HEK293 (cell line): ENCODE results near the gene PAPSS2.

Experiments used
- CTCF ChIA-PET: fragments of 350-600 bp; formaldehyde crosslinking; extraction: SDS; loops from one replicate; lab custom pipeline; 2021; ENCODE audit warnings: antibody characterized with exemption; lab: Yijun Ruan, JAX
- POLR2A ChIA-PET: fragments of 300-600 bp; formaldehyde crosslinking; extraction: SDS; loops from one replicate; lab custom pipeline; 2020; ENCODE audit warnings: antibody characterized with exemption, inconsistent platforms; lab: Yijun Ruan, JAX
- H3K27ac ChIP-seq: fragments of 200-500 bp; sonication (Bioruptor generic); 2 replicates; pipeline ENCODE4 v1.5.1; 2014; ENCODE audit warnings: low read depth, low read length, control low read depth, inconsistent platforms; ENCODE audit errors: extremely low read depth
- H3K36me3 ChIP-seq, 2 experiments: fragments of 200-500 bp in 1 of 2; sonication (Bioruptor generic) in 1 of 2; 1 replicate in 1 of 2; 2 replicates in 1 of 2; pipeline ENCODE4 v1.5.1; 2014 to 2017; ENCODE audit warnings: inconsistent platforms in 2 of 2, low read length in 2 of 2; ENCODE audit not compliant: control insufficient read depth in 2 of 2, insufficient read depth in 1 of 2
- H3K4me1 ChIP-seq: fragments of 200-500 bp; sonication (Bioruptor generic); 2 replicates; pipeline ENCODE4 v1.5.1; 2014; ENCODE audit warnings: mild to moderate bottlenecking, low read length, inconsistent platforms; ENCODE audit not compliant: control insufficient read depth, insufficient read depth
- H3K4me3 ChIP-seq: 2 replicates; pipeline ENCODE4 v1.5.1; 2011; ENCODE audit warnings: low read depth, mild to moderate bottlenecking, control low read depth, low read length, moderate library complexity
- H3K9me3 ChIP-seq: fragments of 200-500 bp; sonication (Bioruptor generic); 2 replicates; pipeline ENCODE4 v1.5.1; 2014; ENCODE audit warnings: low read depth, low read length, inconsistent platforms; ENCODE audit not compliant: control insufficient read depth, insufficient read depth
- GLIS2 ChIP-seq: fragments of 450-650 bp; formaldehyde crosslinking; IDR thresholded peaks from 2 replicates; pipeline ENCODE4 v1.5.1; 2016; ENCODE audit warnings: missing biosample characterization, missing genetic modification characterization
- KLF7 ChIP-seq: fragments of 450-650 bp; formaldehyde crosslinking; IDR thresholded peaks from 2 replicates; pipeline ENCODE4 v1.5.1; 2016; ENCODE audit warnings: missing biosample characterization, missing genetic modification characterization, borderline replicate concordance
- MYNN ChIP-seq: fragments of 450-650 bp; formaldehyde crosslinking; IDR thresholded peaks from 2 replicates; pipeline ENCODE4 v1.5.1; 2016; ENCODE audit warnings: missing biosample characterization, missing genetic modification characterization, borderline replicate concordance
- MZF1 ChIP-seq: fragments of 450-650 bp; formaldehyde crosslinking; IDR thresholded peaks from 2 replicates; pipeline ENCODE4 v1.5.1; 2017; ENCODE audit warnings: missing biosample characterization, missing genetic modification characterization, borderline replicate concordance
- SALL2 ChIP-seq: fragments of 450-650 bp; formaldehyde crosslinking; IDR thresholded peaks from 2 replicates; pipeline ENCODE4 v1.5.0; 2017; ENCODE audit warnings: missing biosample characterization, mild to moderate bottlenecking, missing genetic modification characterization, borderline replicate concordance
- ZBTB20 ChIP-seq: fragments of 450-650 bp; formaldehyde crosslinking; IDR thresholded peaks from 2 replicates; pipeline ENCODE4 v1.5.1; 2016; ENCODE audit warnings: missing biosample characterization, missing genetic modification characterization
- ZNF132 ChIP-seq: fragments of 450-650 bp; formaldehyde crosslinking; IDR thresholded peaks from 2 replicates; pipeline ENCODE4 v1.5.1; 2017; ENCODE audit warnings: missing biosample characterization, missing genetic modification characterization, borderline replicate concordance
- ZNF157 ChIP-seq: fragments of 450-650 bp; formaldehyde crosslinking; IDR thresholded peaks from 2 replicates; pipeline ENCODE4 v1.5.1; 2016; ENCODE audit warnings: missing biosample characterization, missing genetic modification characterization
- ZNF221 ChIP-seq: fragments of 450-650 bp; formaldehyde crosslinking; IDR thresholded peaks from 2 replicates; pipeline ENCODE4 v1.5.1; 2017; ENCODE audit warnings: missing biosample characterization, missing genetic modification characterization, borderline replicate concordance
- ZNF335 ChIP-seq: fragments of 450-650 bp; formaldehyde crosslinking; conservative IDR thresholded peaks from 2 replicates; pipeline ENCODE4 v1.5.1; 2016; ENCODE audit warnings: missing biosample characterization, missing genetic modification characterization
- ZNF350 ChIP-seq: fragments of 450-650 bp; formaldehyde crosslinking; IDR thresholded peaks from 2 replicates; pipeline ENCODE4 v1.5.0; 2017; ENCODE audit warnings: missing biosample characterization, mild to moderate bottlenecking, missing genetic modification characterization
- ZNF404 ChIP-seq: fragments of 450-650 bp; formaldehyde crosslinking; IDR thresholded peaks from 2 replicates; pipeline ENCODE4 v1.5.1; 2017; ENCODE audit warnings: missing biosample characterization, missing genetic modification characterization
- ZNF423 ChIP-seq: fragments of 450-650 bp; formaldehyde crosslinking; IDR thresholded peaks from 2 replicates; pipeline ENCODE4 v1.5.1; 2016; ENCODE audit warnings: missing biosample characterization, missing genetic modification characterization
- ZNF521 ChIP-seq: fragments of 450-650 bp; formaldehyde crosslinking; IDR thresholded peaks from 2 replicates; pipeline ENCODE4 v1.5.1; 2017; ENCODE audit warnings: missing biosample characterization, mild to moderate bottlenecking, missing genetic modification characterization
- ZNF596 ChIP-seq: fragments of 450-650 bp; IDR thresholded peaks from 2 replicates; pipeline ENCODE4 v1.5.0; 2018; ENCODE audit warnings: missing biosample characterization, mild to moderate bottlenecking, missing genetic modification characterization, moderate library complexity
- ZNF670 ChIP-seq: fragments of 450-650 bp; formaldehyde crosslinking; IDR thresholded peaks from 2 replicates; pipeline ENCODE4 v1.5.1; 2016; ENCODE audit warnings: missing biosample characterization, missing genetic modification characterization, low read depth
- ZNF776 ChIP-seq: fragments of 450-650 bp; formaldehyde crosslinking; IDR thresholded peaks from 2 replicates; pipeline ENCODE4 v1.5.0; 2017; ENCODE audit warnings: missing biosample characterization, missing genetic modification characterization, borderline replicate concordance
- ZNF791 ChIP-seq: fragments of 450-650 bp; formaldehyde crosslinking; IDR thresholded peaks from 2 replicates; pipeline ENCODE4 v1.5.1; 2016; ENCODE audit warnings: missing biosample characterization, missing genetic modification characterization
- ZSCAN16 ChIP-seq: fragments of 450-650 bp; formaldehyde crosslinking; IDR thresholded peaks from 2 replicates; pipeline ENCODE4 v1.5.1; 2016; ENCODE audit warnings: missing biosample characterization, missing genetic modification characterization
- TF ChIP-seq, protein P1 (sequence below): fragments of 450-650 bp; formaldehyde crosslinking; IDR thresholded peaks from 2 replicates; pipeline ENCODE4 v1.5.1; 2016; ENCODE audit warnings: missing biosample characterization, missing genetic modification characterization
- TF ChIP-seq, protein P2 (sequence below): fragments of 450-650 bp; formaldehyde crosslinking; optimal IDR thresholded peaks from 2 replicates; pipeline ENCODE3; 2016; ENCODE audit warnings: missing biosample characterization, mild to moderate bottlenecking, missing genetic modification characterization
- TF ChIP-seq, protein P3 (sequence below): fragments of 450-650 bp; formaldehyde crosslinking; IDR thresholded peaks from 2 replicates; pipeline ENCODE4 v1.5.1; 2016; ENCODE audit warnings: missing biosample characterization, missing genetic modification characterization
- TF ChIP-seq, protein P4 (sequence below): fragments of 450-650 bp; formaldehyde crosslinking; IDR thresholded peaks from 2 replicates; pipeline ENCODE4 v1.5.1; 2016; ENCODE audit warnings: missing biosample characterization, missing genetic modification characterization
- TF ChIP-seq, protein P5 (sequence below): fragments of 450-650 bp; formaldehyde crosslinking; IDR thresholded peaks from 2 replicates; pipeline ENCODE4 v1.5.1; 2016; ENCODE audit warnings: missing biosample characterization, missing genetic modification characterization, low read depth

PAPSS2 gene

DNA sequence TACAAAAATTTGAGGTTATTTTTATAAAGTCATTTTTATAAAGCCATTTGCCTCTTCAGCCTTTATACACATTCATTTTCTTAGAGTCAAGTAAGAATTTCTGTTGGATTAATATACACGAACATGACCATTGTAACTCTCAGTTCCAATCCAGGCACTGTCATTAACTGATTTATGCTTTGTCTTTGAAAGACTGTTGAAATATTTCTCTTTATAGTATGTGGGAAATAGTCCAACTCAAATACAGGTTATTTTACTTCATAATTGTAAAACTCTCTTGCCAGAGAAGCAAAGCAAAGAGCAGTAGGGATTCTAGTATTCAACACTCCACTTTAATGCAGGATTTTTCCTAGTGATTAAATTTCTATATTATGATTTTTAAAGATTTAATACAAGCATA, 36.5 kb upstream of the PAPSS2 start:
- no peaks in the 10 kb centered on the region for H3K9me3 ChIP-seq
- no peak overlapping the region for H3K27ac ChIP-seq
- no peaks in the 10 kb centered on the region for H3K36me3 ChIP-seq
- ChIA-PET POLR2A (no interaction called here), CTCF (interaction anchor here (1.1 kb wide), 1 partner anchor 27 kb away, joined by 3 read pairs; no protein-coding TSS in a partner anchor)
- TF ChIP-seq ZSCAN16 (no peak), ZNF521 (tag by site-specific recombination) (no peak), ZNF423 (tag by site-specific recombination) (no peak), KLF7 (tag by site-specific recombination) (no peak), ZNF596 (no peak), ZNF335 (no peak)
- TF ChIP-seq, protein P1, sequence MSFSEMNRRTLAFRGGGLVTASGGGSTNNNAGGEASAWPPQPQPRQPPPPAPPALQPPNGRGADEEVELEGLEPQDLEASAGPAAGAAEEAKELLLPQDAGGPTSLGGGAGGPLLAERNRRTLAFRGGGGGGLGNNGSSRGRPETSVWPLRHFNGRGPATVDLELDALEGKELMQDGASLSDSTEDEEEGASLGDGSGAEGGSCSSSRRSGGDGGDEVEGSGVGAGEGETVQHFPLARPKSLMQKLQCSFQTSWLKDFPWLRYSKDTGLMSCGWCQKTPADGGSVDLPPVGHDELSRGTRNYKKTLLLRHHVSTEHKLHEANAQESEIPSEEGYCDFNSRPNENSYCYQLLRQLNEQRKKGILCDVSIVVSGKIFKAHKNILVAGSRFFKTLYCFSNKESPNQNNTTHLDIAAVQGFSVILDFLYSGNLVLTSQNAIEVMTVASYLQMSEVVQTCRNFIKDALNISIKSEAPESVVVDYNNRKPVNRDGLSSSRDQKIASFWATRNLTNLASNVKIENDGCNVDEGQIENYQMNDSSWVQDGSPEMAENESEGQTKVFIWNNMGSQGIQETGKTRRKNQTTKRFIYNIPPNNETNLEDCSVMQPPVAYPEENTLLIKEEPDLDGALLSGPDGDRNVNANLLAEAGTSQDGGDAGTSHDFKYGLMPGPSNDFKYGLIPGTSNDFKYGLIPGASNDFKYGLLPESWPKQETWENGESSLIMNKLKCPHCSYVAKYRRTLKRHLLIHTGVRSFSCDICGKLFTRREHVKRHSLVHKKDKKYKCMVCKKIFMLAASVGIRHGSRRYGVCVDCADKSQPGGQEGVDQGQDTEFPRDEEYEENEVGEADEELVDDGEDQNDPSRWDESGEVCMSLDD (tag by site-specific recombination): no peak
- TF ChIP-seq, protein P2, sequence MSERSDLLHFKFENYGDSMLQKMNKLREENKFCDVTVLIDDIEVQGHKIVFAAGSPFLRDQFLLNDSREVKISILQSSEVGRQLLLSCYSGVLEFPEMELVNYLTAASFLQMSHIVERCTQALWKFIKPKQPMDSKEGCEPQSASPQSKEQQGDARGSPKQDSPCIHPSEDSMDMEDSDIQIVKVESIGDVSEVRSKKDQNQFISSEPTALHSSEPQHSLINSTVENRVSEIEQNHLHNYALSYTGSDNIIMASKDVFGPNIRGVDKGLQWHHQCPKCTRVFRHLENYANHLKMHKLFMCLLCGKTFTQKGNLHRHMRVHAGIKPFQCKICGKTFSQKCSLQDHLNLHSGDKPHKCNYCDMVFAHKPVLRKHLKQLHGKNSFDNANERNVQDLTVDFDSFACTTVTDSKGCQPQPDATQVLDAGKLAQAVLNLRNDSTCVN (tag by site-specific recombination): no peak
- TF ChIP-seq, protein P3, sequence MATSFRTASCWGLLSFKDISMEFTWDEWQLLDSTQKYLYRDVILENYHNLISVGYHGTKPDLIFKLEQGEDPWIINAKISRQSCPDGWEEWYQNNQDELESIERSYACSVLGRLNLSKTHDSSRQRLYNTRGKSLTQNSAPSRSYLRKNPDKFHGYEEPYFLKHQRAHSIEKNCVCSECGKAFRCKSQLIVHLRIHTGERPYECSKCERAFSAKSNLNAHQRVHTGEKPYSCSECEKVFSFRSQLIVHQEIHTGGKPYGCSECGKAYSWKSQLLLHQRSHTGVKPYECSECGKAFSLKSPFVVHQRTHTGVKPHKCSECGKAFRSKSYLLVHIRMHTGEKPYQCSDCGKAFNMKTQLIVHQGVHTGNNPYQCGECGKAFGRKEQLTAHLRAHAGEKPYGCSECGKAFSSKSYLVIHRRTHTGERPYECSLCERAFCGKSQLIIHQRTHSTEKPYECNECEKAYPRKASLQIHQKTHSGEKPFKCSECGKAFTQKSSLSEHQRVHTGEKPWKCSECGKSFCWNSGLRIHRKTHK (tag by site-specific recombination): no peak
- no peak overlapping the region for H3K4me3 ChIP-seq
- no peaks in the 10 kb centered on the region for H3K4me1 ChIP-seq

DNA sequence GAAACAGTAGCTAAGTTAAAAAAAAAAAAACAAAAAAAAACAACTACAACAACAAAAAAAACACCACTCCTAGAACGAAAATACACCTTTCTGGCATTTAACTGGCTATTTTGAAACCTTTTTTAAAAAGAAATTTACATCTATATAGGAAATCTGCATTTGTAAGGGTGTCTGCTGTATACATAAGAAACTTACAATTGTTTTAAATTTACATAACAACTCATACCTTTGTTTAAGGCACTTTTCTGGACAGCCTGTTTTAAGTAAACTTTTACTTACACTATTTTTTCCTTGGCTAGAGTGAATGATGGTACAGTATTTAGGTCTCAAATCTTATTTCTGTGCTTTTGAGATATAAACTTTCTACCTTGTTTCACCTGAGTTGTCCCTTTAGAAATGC, 34.0 kb upstream of the PAPSS2 start:
- ChIA-PET CTCF (interaction anchor here (0.9 to 1.1 kb wide), 2 partner anchors 32 to 66 kb away, joined by 3 to 4 read pairs; no protein-coding TSS in a partner anchor), POLR2A (no interaction called here)
- Histone ChIP-seq H3K4me3 (no peak overlapping the region), H3K4me1 (no peaks in the 10 kb centered on the region), H3K36me3 (no peaks in the 10 kb centered on the region), H3K27ac (no peak overlapping the region), H3K9me3 (no peaks in the 10 kb centered on the region)
- TF ChIP-seq, protein P4, sequence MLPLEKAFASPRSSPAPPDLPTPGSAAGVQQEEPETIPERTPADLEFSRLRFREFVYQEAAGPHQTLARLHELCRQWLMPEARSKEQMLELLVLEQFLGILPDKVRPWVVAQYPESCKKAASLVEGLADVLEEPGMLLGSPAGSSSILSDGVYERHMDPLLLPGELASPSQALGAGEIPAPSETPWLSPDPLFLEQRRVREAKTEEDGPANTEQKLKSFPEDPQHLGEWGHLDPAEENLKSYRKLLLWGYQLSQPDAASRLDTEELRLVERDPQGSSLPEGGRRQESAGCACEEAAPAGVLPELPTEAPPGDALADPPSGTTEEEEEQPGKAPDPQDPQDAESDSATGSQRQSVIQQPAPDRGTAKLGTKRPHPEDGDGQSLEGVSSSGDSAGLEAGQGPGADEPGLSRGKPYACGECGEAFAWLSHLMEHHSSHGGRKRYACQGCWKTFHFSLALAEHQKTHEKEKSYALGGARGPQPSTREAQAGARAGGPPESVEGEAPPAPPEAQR: no peak
- TF ChIP-seq ZNF335: 0 out of 2 replicates have a peak, but pooled peaks have one; percentile 35

DNA sequence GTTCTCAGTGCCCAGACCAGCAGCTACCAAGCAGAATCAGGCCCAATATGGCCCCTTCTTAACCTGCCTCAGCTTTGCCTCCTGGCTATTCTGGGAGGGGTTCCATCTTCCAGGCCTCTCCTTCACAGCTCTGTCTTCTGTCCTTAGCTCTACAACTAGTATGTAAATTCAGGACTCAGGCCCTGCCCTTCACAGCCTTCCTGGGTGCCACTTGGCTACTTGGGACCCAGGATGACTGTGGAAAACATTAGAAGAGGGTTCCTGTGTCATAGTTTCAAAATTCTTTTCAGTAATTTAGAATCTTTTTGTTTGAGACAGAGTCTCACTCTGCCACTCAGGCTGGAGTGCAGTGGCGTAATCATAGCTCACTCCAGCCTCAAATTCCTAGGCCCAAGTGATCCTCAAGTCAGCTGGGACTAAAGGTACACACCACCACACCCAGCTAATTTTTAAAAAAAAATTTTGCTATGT, 33.2 kb upstream of the PAPSS2 start:
- no peaks in the 10 kb centered on the region for H3K36me3 ChIP-seq
- H3K4me1 ChIP-seq: no peaks in the 10 kb centered on the region
- CTCF ChIA-PET: interaction anchor here (0.6 to 0.9 kb wide), 2 partner anchors 43 to 113 kb away, joined by 3 to 4 read pairs; no protein-coding TSS in a partner anchor
- no peaks in the 10 kb centered on the region for H3K9me3 ChIP-seq
- POLR2A ChIA-PET: no interaction called here
- H3K4me3 ChIP-seq: no peak overlapping the region
- H3K27ac ChIP-seq: no peak overlapping the region
- TF ChIP-seq GLIS2 (tag by site-specific recombination) (no peak), SALL2 (no peak), ZNF350 (tag by site-specific recombination) (no peak), MZF1 (tag by site-specific recombination) (no peak), ZNF157 (tag by site-specific recombination) (no peak), ZBTB20 (tag by site-specific recombination) (no peak), ZNF404 (no peak), ZNF776 (tag by site-specific recombination) (no peak), ZNF132 (no peak), MYNN (tag by site-specific recombination) (no peak), ZNF791 (tag by site-specific recombination) (no peak), ZNF670 (tag by site-specific recombination) (no peak), ZNF423 (tag by site-specific recombination) (no peak), ZNF221 (tag by site-specific recombination) (no peak)
- TF ChIP-seq, protein P5, sequence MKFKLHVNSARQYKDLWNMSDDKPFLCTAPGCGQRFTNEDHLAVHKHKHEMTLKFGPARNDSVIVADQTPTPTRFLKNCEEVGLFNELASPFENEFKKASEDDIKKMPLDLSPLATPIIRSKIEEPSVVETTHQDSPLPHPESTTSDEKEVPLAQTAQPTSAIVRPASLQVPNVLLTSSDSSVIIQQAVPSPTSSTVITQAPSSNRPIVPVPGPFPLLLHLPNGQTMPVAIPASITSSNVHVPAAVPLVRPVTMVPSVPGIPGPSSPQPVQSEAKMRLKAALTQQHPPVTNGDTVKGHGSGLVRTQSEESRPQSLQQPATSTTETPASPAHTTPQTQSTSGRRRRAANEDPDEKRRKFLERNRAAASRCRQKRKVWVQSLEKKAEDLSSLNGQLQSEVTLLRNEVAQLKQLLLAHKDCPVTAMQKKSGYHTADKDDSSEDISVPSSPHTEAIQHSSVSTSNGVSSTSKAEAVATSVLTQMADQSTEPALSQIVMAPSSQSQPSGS (tag by site-specific recombination): no peak
